CD4-positive, alpha-beta T cell (primary cell): ENCODE results near the gene DNAL1. TPM values are rescaled to one million over a fixed set of nuclear protein-coding genes. Genes with fewer than 3 reads are reported as not detected.
A peak's percentile ranks its signal among the peaks of the same experiment; 100 is the strongest.

ENCODE experiments used
- ATAC-seq: fragments of 200-7000 bp; cut with Tn5 transposase; one replicate; pipeline ENCODE4 v1.10.0; 2022; ENCODE audit warnings: mild to moderate bottlenecking; ENCODE audit not compliant: poor library complexity
- CTCF ChIA-PET: fragments of 350-600 bp; sonication (Branson Sonifier 250); formaldehyde crosslinking; loops from one replicate; lab custom pipeline; 2021; ENCODE audit warnings: antibody characterized with exemption, inconsistent platforms; lab: Charles Lee
- POLR2A ChIA-PET: fragments of 350-600 bp; sonication (Branson Sonifier 250); formaldehyde crosslinking; loops from one replicate; lab custom pipeline; 2021; ENCODE audit warnings: antibody characterized with exemption, inconsistent platforms; lab: Charles Lee
- DNase-seq, 14 experiments: peaks; one replicate each; pipeline ENCODE4 v3.0.0-alpha.2; 2013 to 2020; ENCODE audit warnings: mixed read lengths in 2 of 14
- H3K27ac ChIP-seq, 2 donors: one replicate each; pipeline versions ENCODE4 v1.5.1 to v1.7.0; 2013; ENCODE audit warnings: low read length in 2 of 2, low read depth in 1 of 2, mild to moderate bottlenecking in 1 of 2
- H3K27me3 ChIP-seq, 2 experiments: 1 replicate in 1 of 2; 2 replicates in 1 of 2; pipeline versions ENCODE4 v1.6.1 to v1.7.0; 2013; ENCODE audit warnings: low read length in 2 of 2, control low read depth in 1 of 2, mild to moderate bottlenecking in 1 of 2, moderate library complexity in 1 of 2; ENCODE audit not compliant: insufficient read depth in 2 of 2, control insufficient read depth in 1 of 2
- H3K36me3 ChIP-seq: one replicate; pipeline ENCODE4 v1.6.1; 2013; ENCODE audit warnings: low read length, control low read depth; ENCODE audit not compliant: insufficient read depth
- H3K4me1 ChIP-seq: one replicate; pipeline ENCODE4 v1.6.1; 2013; ENCODE audit warnings: low read length, control low read depth; ENCODE audit not compliant: insufficient read depth
- H3K4me3 ChIP-seq: one replicate; pipeline ENCODE4 v1.5.1; 2013; ENCODE audit warnings: mild to moderate bottlenecking, low read length, moderate library complexity
- H3K9me3 ChIP-seq, 2 experiments: 1 replicate in 1 of 2; 2 replicates in 1 of 2; pipeline versions ENCODE4 v1.6.1 to v1.7.0; 2013; ENCODE audit warnings: low read length in 2 of 2, mild to moderate bottlenecking in 2 of 2, control low read depth in 1 of 2, moderate library complexity in 1 of 2; ENCODE audit not compliant: control insufficient read depth in 1 of 2, insufficient read depth in 1 of 2
- H3K27ac Mint-ChIP-seq: one replicate; pipeline ENCODE4 v1.8.0; 2020; ENCODE audit warnings: mixed read lengths
- H3K27me3 Mint-ChIP-seq: one replicate; pipeline ENCODE4 v1.8.0; 2021; ENCODE audit warnings: mixed read lengths
- H3K36me3 Mint-ChIP-seq: one replicate; pipeline ENCODE4 v1.8.0; 2021; ENCODE audit warnings: low read depth, mixed read lengths
- H3K4me1 Mint-ChIP-seq: one replicate; pipeline ENCODE4 v1.8.0; 2021; ENCODE audit warnings: low read depth, mixed read lengths
- H3K4me3 Mint-ChIP-seq: one replicate; pipeline ENCODE4 v1.8.0; 2020; ENCODE audit warnings: mild to moderate bottlenecking, mixed read lengths
- H3K9me3 Mint-ChIP-seq: one replicate; pipeline ENCODE4 v1.8.0; 2020; ENCODE audit warnings: mixed read lengths
- CTCF ChIP-seq: fragments of 200-600 bp; IDR thresholded peaks from one replicate; pipeline ENCODE4 v1.8.0; 2022; ENCODE audit warnings: antibody characterized with exemption, mild to moderate bottlenecking
- intact Hi-C, 2 experiments: fragments of 100-400 bp; cut with DNase I in 1 of 2; cut with micrococcal nuclease in 1 of 2; formaldehyde crosslinking; loops; one replicate each; pipeline versions ENCODE4 v1.15.1 to v1.9.0; 2023 to 2025; cut with DNase I, micrococcal nuclease
- polyA plus RNA-seq, 2 donors: library from polyadenylated mRNA; unstranded; fragments of 120-200 nt; gene quantifications; one replicate each; pipeline ENCODE4 v1.2.1, GENCODE V29; 2013
- total RNA-seq, 174 experiments: library from RNA in 2 of 174; stranded (reverse) in 2 of 174; gene quantifications; one replicate each; pipeline ENCODE4 v1.2.3 and lab custom pipeline; 2021 to 2026

DNAL1 gene
- total RNA-seq (1 to 10 TPM; 2.9 to 3.7 TPM), total RNA-seq (lab: John Stamatoyannopoulos, UW) (6.1 to 27.0 (median 13.5) reads per million in 172 experiments)
- polyA plus RNA-seq (2013, experiment 1 of 2): 3.7 TPM
- polyA plus RNA-seq (2013, experiment 2 of 2): 4.8 TPM

GRCh38 chr14:73644531-73645247 is at the start of gene DNAL1:
Gene DNAL1 (plus strand): TSS chr14:73644986. CDS start chr14:73645040, 54 bp downstream.
- Histone ChIP-seq H3K9me3 (no peaks in the 10 kb centered on the region), H3K4me1 (peaks cover 13% of the 10 kb centered on the region), H3K27ac (peak within 1 kb of the TSS; percentile 39 to 63), H3K27me3 (no peaks in the 10 kb centered on the region), H3K4me3 (peak within 1 kb of the TSS; percentile 88), H3K36me3 (no peaks in the 10 kb centered on the region)
- Mint-ChIP-seq H3K4me1 (peaks cover 20% of the 10 kb centered on the region), H3K27me3 (no peaks in the 10 kb centered on the region), H3K36me3 (peaks cover 5% of the 10 kb centered on the region), H3K9me3 (no peaks in the 10 kb centered on the region), H3K4me3 (peak within 1 kb of the TSS; percentile 91), H3K27ac (peak within 1 kb of the TSS; percentile 76)
- intact Hi-C loops: loop anchor here in 1 of 2 experiments (1.0 to 10.0 kb wide), 5 partner anchors 69 to 848 kb away; partner anchors contain the start of genes ISCA2, NPC2 and ZFYVE1
- no peak for TF ChIP-seq CTCF
- CTCF ChIA-PET: interaction anchor here (0.6 kb wide), 1 partner anchor 18 kb away, joined by 3 read pairs; no protein-coding TSS in a partner anchor
- POLR2A ChIA-PET: interaction anchor here (0.8 to 2.3 kb wide), 9 partner anchors 9 to 586 kb away, joined by 3 to 17 read pairs (median 4); partner anchors contain the start of genes ACOT2, ACOT6, COQ6 and FAM161B
- DNase-seq (peak; percentile 82 to 96 (median 88)), ATAC-seq (peak; percentile 99)

GRCh38 chr14:73599499-73599898 is 45.3 kb upstream of the DNAL1 start:
- H3K4me1 Mint-ChIP-seq: no peaks in the 10 kb centered on the region
- H3K4me3 Mint-ChIP-seq: no peak overlapping the region
- Histone ChIP-seq H3K27me3 (no peaks in the 10 kb centered on the region), H3K4me1 (no peaks in the 10 kb centered on the region), H3K27ac (no peak overlapping the region), H3K9me3 (no peaks in the 10 kb centered on the region), H3K4me3 (no peak overlapping the region), H3K36me3 (no peaks in the 10 kb centered on the region)
- H3K27me3 Mint-ChIP-seq: no peaks in the 10 kb centered on the region
- H3K9me3 Mint-ChIP-seq: no peaks in the 10 kb centered on the region
- DNase-seq: no peak
- TF ChIP-seq CTCF: no peak
- intact Hi-C loops: no loop called here
- H3K36me3 Mint-ChIP-seq: no peaks in the 10 kb centered on the region
- no peak overlapping the region for H3K27ac Mint-ChIP-seq
- ATAC-seq: no peak
- ChIA-PET POLR2A (interaction anchor here (0.9 to 2.6 kb wide), 2 partner anchors 13 to 29 kb away, joined by 3 to 8 read pairs; partner anchors contain the start of gene ACOT6), CTCF (no interaction called here)

- intact Hi-C loops: no loop called here
- Histone ChIP-seq H3K27ac (no peak overlapping the region), H3K4me1 (no peaks in the 10 kb centered on the region), H3K4me3 (no peak overlapping the region), H3K27me3 (no peaks in the 10 kb centered on the region), H3K36me3 (no peaks in the 10 kb centered on the region), H3K9me3 (no peaks in the 10 kb centered on the region)
- Mint-ChIP-seq H3K36me3 (no peaks in the 10 kb centered on the region), H3K9me3 (no peaks in the 10 kb centered on the region), H3K4me1 (no peaks in the 10 kb centered on the region), H3K27me3 (no peaks in the 10 kb centered on the region), H3K27ac (no peak overlapping the region), H3K4me3 (no peak overlapping the region)
- no peak for TF ChIP-seq CTCF
- DNase-seq: no peak
- ATAC-seq: no peak
- CTCF ChIA-PET: interaction anchor here (0.5 kb wide), 1 partner anchor 32 kb away, joined by 3 read pairs; no protein-coding TSS in a partner anchor
- POLR2A ChIA-PET: no interaction called here
Observed at GRCh38 chr14:73602994-73603393, 41.8 kb upstream of the DNAL1 start.
